ENCODE measurements around the gene PDGFC. TPM values are rescaled to one million over a fixed set of nuclear protein-coding genes. Genes with fewer than 3 reads are reported as not detected.

Gene PDGFC
- total and polyA plus RNA-seq, 2 of the 8 experiments (the other 6 are each of a cell fraction or from before 2014, with no cell fraction given) = 0.65 to 2.7 TPM

GRCh38 chr4:156779042-156779441, 192.6 kb downstream of the PDGFC start:
- Histone ChIP-seq H3K79me1 (ENCODE audit: low read depth, low read length) (no peaks in the 10 kb centered on the region), H2AK5ac (ENCODE audit: low read depth, low read length) (no peak overlapping the region), H3K56ac (replicated peaks; ENCODE audit: insufficient read length, low read depth, low read length) (no peak overlapping the region), H3K18ac (ENCODE audit: extremely low read depth, low read length) (no peak overlapping the region), H4K20me1 (replicated peaks in 1 of 2; ENCODE audit: control insufficient read depth in 1 of 2, insufficient read depth in 2 of 2, low read length in 2 of 2) (no peaks in the 10 kb centered on the region), H2AFZ (ENCODE audit: low read length) (no peak overlapping the region), H2BK5ac (ENCODE audit: low read depth, low read length) (no peak overlapping the region), H3K4ac (replicated peaks; ENCODE audit: insufficient read length, low read depth, low read length) (no peak overlapping the region), H3K23me2 (ENCODE audit: low read depth, low read length) (no peaks in the 10 kb centered on the region), H3K4me1 (replicated peaks in 1 of 4; ENCODE audit: control insufficient read depth in 3 of 4, insufficient read depth in 4 of 4, low read length in 3 of 4) (peaks cover 0 to 3% (median 0%) of the 10 kb centered on the region in 4 experiments; a peak in 1 of 7 replicates), H4K91ac (replicated peaks; ENCODE audit: insufficient read length, low read length) (no peak overlapping the region), H4K5ac (ENCODE audit: insufficient read length, low read depth, low read length) (no peak overlapping the region), H3K4me3 (ENCODE audit: extremely low read depth in 1 of 4, insufficient read depth in 2 of 4, low read depth in 3 of 4, low read length in 4 of 4) (no peak overlapping the region), H3K9me3 (ENCODE audit: insufficient read depth in 2 of 2, low read depth in 1 of 2, low read length in 1 of 2) (no peaks in the 10 kb centered on the region), H3K14ac (ENCODE audit: insufficient read length) (no peak overlapping the region), H2BK15ac (ENCODE audit: low read length) (no peak overlapping the region), H2BK20ac (ENCODE audit: low read length) (no peak overlapping the region), H2BK12ac (ENCODE audit: low read depth, low read length) (no peak overlapping the region), H3K4me2 (ENCODE audit: insufficient read depth in 1 of 2, low read depth in 2 of 2, low read length in 2 of 2) (no peak overlapping the region), H4K8ac (ENCODE audit: extremely low read depth, insufficient read depth, low read length) (no peak overlapping the region), H3K9ac (replicated peaks in 1 of 4; ENCODE audit: extremely low read depth in 1 of 4, low read depth in 3 of 4, low read length in 3 of 4) (no peak overlapping the region), H3K79me2 (ENCODE audit: control insufficient read depth in 1 of 2, insufficient read depth in 2 of 2, low read length in 2 of 2) (no peaks in the 10 kb centered on the region), H3K23ac (ENCODE audit: insufficient read length) (no peak overlapping the region), H3K27me3 (replicated peaks in 1 of 4; ENCODE audit: control insufficient read depth in 3 of 4, extremely low read depth in 1 of 4, insufficient read depth in 3 of 4, low read length in 3 of 4) (no peaks in the 10 kb centered on the region), H3K36me3 (ENCODE audit: control insufficient read depth in 2 of 4, insufficient read depth in 4 of 4, low read length in 3 of 4) (no peaks in the 10 kb centered on the region), H2BK120ac (replicated peaks; ENCODE audit: low read depth, low read length) (no peak overlapping the region), H3K27ac (ENCODE audit: low read depth, low read length) (no peak overlapping the region)
- 93% methylated on average over 4 of the region's 4 CpGs; no CpG with 5 or more reads in 1 of the 2 experiments for WGBS, 2 experiments (ENCODE audit: extremely low coverage in 1 of 2, insufficient coverage in 1 of 2, insufficient read length in 1 of 2, insufficient replicate concordance in 2 of 2, low coverage in 1 of 2, low lambda C conversion rate in 2 of 2, missing lambda C conversion rate in 1 of 2)
- DNase-seq (ENCODE audit: low read depth in 1 of 2, low spot score in 2 of 2) = no peak
- ChIA-PET POLR2A (ENCODE audit: partially characterized antibody) (interaction anchor here (0.6 kb wide), 1 partner anchor 182 kb away, joined by 3 read pairs; no protein-coding TSS in a partner anchor), CTCF (ENCODE audit: partially characterized antibody) (no interaction called here)
- TF ChIP-seq, protein P1, sequence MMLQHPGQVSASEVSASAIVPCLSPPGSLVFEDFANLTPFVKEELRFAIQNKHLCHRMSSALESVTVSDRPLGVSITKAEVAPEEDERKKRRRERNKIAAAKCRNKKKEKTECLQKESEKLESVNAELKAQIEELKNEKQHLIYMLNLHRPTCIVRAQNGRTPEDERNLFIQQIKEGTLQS (IDR thresholded peaks at IDR 0.05; ENCODE audit: insufficient read depth, low read depth, low read length) = no peak
- TF ChIP-seq CHD1 (IDR thresholded peaks at IDR 0.05; ENCODE audit: low read depth, low read length) (no peak), SRF (IDR thresholded peaks at IDR 0.05; ENCODE audit: low read depth, low read length) (no peak)
- no peak for FAIRE-seq
